HG03135 (cell line): Measurements from ENCODE around the gene NDST3.

ENCODE experiments used
- ATAC-seq: cut with Tn5 transposase; IDR thresholded peaks from one replicate; pipeline ENCODE4 v1.9.1; 2021; ENCODE audit warnings: mild to moderate bottlenecking, moderate library complexity; ENCODE audit not compliant: unreplicated experiment

The NDST3 gene

DNA sequence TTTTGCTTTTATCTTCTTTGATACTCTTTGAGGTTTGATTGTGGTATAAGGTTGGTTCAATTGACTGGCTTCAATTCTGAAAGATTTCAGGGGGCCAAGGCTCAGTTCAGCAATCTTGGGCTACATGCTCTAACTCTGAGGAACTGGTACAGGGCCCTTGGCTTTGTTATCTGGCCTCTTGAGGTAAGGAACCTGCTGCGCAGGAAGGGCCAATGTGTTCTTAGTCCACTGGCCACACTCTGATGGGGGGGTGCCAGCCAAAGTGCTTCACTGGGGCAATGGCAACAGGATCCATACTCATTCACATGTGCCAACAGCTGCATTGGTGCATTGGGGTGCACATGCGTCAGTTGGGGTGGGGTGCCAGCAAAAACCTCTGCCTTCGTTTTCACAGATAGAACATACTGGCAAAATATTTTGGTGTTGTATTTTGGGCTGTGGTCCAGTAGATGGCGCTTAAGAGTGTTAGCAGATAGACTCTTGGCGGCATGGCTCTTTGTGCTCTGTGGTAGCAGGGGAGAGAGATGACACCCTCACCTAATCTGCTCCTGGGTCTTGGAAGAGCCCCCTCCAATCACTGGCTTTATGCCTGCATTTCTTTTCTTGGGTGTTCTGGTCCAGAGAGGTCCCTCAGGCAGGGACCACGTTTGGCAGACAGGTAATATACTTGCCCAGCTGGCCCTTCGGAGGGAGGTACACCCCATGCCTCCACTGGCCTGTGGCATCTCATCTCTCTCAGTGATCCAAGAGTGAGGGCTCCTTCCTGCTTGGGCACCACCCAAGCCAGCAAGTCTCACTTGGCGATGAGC lies 42.9 kb downstream of the NDST3 start:
- ATAC-seq, result no peak

DNA sequence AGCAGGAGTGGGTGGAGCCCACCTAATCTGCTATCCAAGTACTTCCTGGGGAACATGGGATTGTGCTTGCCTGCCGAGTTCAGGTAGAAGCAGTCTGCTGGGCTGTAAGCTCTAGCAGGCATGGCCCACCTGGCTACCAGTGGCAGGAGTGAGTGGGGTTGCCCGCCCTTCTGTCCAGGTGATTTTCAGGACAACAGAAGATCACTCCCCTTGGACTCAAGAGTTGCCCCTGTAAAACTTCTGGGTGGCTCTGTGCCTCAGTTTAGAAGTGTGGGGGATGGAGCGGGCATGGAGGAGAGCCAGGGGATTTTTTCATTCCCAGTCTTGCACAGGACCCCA lies 43.5 kb downstream of the NDST3 start:
- ATAC-seq, result no peak

DNA sequence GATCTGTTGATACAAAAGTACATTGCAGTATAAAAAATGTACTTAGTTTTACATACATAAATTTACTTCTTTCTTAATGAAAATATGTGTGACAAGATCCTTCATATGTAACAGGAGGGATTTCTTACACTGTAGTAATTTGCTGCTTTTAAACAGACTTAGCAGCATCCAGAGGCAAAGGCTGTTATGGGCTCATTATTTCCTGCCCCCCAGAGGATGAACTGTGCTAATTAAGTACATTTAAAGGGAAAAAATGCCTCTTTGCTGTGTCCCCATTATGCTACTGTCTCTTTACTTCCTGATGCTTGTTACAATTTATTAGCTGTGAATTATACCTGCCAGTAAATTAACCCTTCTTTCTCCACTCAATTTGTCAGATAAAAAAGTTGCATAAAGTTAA lies 47.1 kb downstream of the NDST3 start:
- ATAC-seq, result no peak

DNA sequence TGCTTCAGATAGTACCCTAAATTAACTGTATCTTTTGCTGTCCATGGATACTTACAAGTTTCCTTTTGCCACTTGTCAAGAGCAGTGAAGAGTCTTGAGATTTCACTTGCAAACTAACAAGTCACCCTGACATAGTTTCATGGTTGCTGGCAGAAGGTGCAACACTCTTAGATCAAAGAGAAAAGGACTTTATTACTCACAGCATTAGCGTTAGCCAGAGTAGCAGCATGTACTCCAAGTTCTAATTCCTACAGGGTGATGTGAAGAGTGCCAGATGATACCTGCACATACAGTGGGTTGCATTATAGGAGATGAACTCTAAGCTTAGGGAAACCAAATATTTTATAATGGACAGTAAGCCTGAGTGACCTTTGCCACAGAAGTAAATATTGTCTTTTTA lies 47.9 kb downstream of the NDST3 start:
- no peak for ATAC-seq

DNA sequence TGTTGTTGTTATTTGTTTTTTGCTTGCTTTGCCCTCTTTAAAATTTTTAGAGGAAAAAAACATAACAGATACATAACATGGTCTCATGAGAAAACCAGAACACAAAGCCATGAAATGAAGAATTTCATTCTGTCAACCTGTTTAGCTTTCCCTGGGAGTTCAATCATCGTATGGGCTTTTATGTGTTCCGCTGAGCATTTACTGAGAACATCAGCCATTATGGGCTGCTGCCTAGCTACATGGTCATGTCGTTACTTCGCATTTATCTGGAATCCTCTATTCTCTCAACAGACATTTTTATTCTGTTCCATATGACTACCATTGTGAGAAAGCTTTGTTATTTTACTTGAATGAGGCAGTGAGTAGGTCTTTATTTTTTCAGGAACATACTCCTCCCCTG lies 51.4 kb downstream of the NDST3 start:
- ATAC-seq, result no peak

DNA sequence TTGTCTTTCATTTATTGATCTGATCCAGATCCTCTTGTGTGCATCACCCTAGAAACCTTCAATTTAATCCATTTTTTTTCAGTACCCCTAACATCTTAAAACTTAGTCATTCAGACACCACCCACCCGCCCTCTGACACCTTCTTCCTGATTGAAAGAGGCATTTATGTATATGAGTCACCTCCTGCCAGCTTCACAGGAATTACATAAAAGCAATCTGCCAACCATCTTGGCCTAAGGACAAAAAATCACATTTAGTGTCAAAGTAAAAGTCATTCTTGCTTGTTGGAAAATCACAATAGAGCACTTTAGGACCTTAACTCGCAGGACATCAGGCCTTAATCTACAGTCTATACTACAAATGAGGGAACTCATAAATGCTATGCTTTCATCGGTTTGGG lies 52.1 kb downstream of the NDST3 start:
- no peak for ATAC-seq

DNA sequence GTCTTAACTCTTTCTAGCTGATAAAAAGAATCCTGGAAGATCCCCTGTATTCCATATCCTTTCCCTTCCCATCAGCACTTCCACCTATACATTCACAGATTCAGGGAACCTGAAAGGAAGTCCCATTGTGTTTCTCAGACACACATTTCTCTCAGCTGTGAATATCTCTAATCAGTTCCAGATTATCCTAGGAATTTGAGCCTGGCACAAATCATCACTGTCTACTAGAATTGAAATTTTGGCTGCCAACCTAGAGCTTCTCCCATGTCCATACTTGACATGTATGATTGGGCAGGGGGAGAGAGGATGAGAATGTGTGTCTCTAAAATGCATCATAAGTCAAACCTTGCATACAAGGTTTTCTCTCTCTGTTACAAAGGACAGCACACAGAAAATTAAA lies 53.1 kb downstream of the NDST3 start:
- no peak for ATAC-seq

DNA sequence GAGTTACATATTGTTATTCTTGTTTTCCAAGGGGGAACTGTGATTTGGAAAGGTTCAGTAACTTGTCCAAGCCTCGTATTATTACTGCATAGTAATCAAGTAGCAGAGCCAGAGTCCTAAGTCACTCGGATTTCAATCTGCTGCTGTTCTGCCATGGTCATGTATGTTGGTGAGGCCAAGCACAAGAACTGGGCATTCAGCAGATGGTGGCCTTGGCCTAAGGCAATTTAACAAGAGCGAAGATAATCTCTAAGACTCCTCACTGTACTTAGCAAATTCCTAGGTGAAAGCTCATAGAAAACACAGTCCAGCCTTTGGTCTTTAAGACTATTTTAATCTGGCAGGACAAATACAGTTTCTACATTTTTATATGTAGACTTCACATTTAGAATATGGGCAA lies 64.8 kb downstream of the NDST3 start:
- ATAC-seq, result no peak

DNA sequence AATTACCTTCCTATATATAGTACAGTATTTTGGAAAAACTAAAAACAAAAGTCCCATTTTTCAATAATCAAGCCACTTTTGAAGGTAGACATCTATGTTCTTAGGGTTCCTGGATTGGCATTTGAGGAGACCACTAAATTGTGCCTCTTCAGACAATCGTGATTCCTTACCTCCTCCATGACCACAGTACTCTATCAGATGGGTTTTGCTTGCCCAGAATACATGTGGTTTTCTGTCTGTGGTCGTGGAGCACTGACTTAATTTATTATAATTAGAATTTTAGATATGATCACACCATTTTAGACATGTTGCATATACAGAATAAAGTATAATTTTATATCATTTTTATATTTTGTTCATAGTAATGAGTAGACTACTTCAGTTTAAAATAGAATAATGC lies 67.9 kb downstream of the NDST3 start:
- ATAC-seq, result no peak

DNA sequence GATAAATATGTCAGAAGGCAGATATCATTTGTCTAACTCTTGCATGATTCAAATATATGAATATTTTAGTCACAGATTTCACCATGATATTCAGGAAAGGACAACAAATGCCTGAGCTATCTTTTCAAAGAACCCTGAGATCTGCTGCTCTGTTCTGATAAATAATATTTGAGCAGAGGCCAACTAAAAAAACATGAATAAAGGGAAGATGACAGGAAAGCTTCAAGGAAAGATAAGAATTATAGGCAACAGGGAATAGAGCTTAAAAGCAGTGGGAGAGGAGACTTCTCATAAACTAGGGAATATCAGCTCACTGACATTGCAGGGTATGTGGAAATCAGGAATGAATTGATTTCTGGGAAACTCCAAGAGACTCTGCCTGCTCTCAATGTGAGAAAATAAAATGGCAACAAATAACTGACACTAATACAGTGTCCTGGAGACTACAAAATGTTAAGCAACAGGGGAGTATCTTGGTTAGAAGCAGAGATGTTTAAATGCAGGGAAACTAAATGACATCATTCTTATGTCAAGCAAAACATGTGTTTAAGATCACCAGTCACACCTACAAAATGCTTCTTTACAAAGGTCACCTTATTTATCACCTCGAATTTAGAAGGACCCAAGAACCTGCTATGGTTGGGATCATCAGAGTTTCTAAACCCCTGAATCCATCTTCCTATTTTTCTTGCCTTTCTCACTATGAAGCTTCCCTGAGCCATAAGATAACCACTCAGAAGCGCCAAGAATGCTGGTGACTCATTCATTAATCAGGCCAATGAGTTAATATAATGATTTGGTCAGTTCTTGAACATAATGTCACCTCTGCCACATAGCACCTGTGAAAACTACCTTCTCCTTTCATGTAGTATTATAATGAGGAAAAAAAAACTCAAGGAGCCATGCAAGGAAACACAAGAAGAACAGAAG lies 78.1 kb downstream of the NDST3 start:
- ATAC-seq, result no peak

DNA sequence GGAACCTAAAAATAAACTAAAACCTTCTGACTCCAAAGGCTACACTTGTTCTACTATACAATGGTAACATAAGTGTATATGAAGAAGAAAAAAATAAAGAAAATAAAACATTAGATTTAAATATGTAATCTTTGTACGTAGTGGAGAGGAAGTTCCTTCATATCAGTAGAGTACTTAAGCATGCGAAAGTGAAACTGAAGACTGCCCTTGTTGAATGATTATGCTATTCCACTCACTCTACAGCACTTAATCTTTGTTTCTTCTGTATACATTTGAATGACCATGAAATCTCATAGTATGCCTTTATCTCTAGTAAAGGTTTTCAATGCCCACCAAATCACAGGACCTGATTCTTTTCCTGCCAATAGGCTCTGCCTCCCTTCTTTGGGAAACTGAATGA lies 78.9 kb downstream of the NDST3 start:
- peak; percentile 96 for ATAC-seq

DNA sequence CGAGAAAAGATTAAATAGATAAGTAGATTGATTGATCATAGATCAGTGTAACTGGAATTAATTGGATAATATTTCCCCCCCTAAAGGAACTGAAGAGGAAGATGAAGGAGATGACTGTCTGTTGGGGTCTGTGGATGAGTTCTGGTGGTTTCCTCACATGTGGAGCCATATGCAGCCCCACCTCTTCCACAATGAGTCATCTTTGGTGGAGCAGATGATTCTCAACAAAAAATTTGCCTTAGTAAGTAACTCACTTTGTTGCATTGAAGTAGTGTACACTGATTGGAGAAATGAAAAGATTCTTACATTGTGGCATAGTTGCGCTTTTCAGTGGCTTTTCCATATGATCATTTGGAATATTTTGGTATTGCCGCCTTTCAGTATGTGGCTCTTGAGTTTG lies 80.4 kb downstream of the NDST3 start:
- no peak for ATAC-seq

DNA sequence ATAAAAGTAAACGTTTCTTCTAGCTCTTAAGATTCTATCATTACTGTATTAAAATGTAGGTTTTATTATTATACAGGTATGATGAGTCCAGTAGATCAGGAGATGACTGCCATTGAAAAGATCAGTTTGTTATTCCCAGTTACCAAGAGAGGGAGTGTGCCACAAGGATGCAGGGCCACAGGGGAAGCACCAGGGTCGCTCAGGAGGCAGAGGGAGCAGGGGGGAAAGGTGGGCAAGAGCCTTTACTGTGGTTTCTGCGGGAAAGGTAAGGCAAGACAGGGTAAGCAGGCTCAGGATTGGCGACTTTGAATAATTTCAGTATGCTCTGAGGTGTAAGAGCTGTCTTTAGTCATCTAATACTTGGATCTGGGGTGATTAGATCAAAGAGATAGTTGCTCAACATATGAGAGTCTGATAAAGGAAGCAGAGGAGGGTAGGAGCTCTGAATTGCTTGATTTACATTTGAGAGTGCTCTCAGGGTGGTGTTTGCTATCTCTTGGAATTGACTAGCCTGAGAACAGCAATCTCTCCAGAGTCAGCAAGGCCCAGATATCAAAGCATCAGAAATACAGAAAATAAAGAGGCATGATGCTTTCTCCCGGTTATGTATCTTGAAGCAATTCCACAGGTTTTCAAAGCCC lies 86.0 kb downstream of the NDST3 start:
- ATAC-seq, result no peak

DNA sequence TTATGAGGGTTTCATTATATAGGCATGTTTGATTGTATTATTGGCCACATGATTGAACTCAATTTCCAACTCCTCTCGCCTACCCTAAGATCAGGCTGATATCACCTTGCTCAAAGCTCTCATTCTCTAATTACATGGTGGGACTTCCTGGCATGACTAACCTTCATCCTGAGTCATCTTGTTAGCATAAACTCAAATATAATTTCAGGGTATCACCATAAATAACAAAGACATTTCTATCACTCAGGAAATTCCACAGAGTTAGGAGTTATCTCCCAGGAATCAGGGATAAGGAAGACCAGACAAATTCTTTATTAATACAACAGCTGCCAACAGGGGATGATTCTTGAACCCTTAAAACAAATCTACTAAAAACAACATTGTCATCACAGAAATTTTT lies 90.7 kb downstream of the NDST3 start:
- no peak for ATAC-seq

DNA sequence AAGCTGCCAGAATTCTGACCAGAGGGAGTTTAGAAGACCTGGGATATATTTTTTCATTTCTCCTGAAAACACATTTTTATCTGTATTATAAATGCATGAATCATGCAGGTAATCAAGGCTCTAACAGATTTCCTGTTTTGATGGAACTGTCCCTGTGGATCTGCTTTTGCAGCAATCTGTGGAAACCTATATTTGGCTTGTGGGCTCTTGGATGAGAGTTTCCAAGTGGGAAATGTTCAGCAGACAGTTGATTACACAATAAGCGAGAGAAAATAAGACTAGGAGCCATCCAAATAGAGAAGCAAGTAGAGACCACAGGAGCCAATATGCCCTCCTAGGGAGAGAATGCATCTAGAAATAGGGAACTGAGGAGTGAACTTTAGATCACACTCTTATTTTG lies 105.0 kb downstream of the NDST3 start:
- no peak for ATAC-seq

DNA sequence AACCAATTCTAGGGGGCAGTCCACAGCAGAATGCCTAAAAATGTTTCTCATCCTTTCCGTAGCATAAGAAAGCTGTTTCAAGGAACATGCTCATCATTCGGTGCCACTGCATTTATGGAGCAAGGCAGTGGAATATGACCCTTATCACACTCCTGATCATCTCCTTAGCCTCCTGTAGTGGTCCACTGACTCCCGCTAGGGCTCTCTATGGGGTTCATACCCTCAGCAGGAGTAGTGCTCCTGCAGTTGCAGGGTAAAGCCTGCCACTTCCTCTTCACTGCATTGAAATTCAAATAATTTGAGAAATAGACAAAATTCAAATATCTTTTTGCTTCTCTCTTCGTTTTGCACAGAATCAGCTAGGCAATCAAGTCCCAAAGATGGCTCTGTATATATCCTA lies 107.0 kb downstream of the NDST3 start:
- ATAC-seq, result no peak

DNA sequence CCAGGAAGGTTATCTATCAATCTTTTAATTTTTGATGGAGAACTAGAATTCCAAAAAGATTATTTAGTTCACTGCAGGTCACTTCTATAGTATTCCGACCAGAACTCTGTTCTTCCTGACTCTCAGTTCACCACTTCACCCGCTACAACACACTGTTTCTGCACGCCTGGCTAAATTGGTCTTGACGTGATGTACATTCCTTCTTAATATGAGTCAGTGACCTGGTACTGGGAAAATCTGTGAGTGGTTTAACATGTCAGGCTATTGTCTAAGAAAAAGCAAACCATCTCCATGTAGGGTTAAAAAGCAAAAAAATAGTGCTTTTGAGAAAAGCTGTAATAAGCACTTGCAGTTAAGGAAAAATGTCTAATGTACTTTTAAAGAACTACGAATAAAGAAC lies 120.4 kb downstream of the NDST3 start:
- no peak for ATAC-seq

DNA sequence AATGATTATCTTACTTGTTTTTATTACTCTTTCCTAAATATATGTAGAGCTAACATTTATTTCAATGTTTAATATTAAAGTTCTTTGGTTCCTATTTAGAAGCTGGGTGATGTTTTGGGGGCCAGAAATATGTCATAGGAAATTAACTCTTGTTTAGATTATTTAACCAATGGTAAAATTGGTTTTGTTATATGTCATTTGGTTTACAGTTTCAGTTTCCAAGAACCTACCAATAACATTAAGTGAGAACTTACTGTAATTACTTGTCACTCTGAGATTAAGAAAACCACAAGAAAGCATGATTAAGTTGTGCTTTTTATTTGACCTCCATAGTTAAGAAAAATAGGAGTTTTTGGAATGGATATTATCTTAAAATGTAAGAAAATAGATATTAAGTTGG lies 121.2 kb downstream of the NDST3 start:
- no peak for ATAC-seq

DNA sequence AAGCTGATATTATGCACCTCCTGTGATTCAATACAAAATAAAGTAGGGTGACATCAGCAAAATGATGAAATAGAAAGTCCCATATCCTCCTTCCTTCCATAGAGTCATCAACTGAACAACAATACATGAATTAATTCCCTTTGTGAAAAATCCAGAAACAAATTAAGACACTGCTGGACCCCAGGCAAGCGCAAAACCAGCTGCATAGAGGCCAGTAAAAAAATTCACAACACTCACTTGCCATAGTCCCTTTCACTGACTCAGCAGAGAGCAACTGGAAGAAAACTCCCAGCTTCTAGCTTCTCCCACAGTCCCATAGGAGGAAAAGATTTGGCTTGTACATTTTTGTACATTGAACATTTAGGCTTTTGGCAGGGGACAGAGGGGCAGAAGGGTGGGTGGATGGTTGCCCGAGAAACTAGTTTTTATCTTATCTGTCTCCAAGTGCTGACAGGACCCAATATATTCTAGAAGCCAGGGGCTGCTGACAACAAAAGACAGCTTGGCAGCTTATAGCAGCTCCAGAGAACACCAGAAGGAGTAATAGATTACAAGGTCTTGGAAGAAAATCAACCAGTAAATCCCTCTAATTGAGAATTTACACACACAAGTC lies 124.6 kb downstream of the NDST3 start:
- ATAC-seq, result no peak

DNA sequence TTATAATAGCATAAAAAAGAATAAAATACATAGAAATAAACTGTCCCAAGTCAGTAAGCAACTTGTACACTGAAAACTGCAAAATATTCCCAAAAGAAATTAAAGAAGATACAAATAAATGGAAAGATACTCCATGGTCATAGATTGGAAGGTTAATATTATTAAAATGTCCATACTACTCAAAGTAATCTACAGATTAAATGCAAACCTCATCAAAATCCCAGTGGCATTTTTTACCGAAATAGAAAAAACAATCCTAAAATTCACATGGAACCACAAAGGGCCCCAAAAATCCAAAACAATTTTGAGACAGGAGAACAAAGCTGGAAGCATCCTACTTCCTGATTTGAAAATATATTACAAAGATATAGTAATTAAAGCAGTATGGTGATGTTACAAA lies 133.0 kb downstream of the NDST3 start:
- no peak for ATAC-seq

DNA sequence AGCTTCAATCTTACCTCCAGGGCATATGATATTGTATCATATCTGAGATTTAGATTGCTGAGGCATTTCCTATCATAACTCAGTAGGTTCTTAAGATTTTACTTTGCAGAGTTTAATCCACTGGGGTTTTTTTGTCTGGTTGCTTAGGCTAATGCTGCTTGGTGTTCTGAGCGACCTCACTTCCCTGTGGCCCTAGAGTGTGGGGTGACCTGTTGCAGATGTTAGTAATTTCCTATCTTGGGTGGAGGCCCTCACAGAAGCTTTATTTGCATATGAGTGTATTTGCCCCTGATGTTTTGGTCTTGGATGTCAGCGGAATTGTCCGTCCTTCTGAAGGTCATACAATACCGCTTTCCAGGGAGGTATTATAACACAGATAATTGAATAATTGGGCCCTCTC lies 137.1 kb downstream of the NDST3 start:
- no peak for ATAC-seq
